IMR-90 (cell line): ENCODE data around the gene ROMO1. TPM values are rescaled to one million over a fixed set of nuclear protein-coding genes. Genes with fewer than 3 reads are reported as not detected.

Source experiments
- ATAC-seq: fragments of 200-7000 bp; cut with Tn5 transposase; 2 replicates; pipeline ENCODE4 v1.9.1; 2020; ENCODE audit warnings: low read depth, mild to moderate bottlenecking, moderate library complexity
- BruUV-seq: library from RNA; stranded (reverse); fragments of 400-500 nt; replicated peaks from 2 replicates; lab custom pipeline; 2021; lab: Mats Ljungman, UMichigan
- CTCF ChIA-PET: fragments of 300-600 bp; formaldehyde crosslinking; extraction: SDS; loops from one replicate; lab custom pipeline; 2021; ENCODE audit warnings: antibody characterized with exemption; lab: Yijun Ruan, JAX
- POLR2A ChIA-PET: fragments of 300-600 bp; sonication (Branson Sonifier 250); formaldehyde crosslinking; loops from one replicate; lab custom pipeline; 2022; ENCODE audit warnings: antibody characterized with exemption; ENCODE audit not compliant: unreplicated experiment; lab: Charles Lee
- DNase-seq: peaks from one replicate; pipeline ENCODE4 v3.0.0; 2013
- H2AFZ ChIP-seq: replicated peaks from 2 replicates; pipeline ENCODE3; 2013; ENCODE audit warnings: low read length, mild to moderate bottlenecking; ENCODE audit not compliant: poor library complexity
- H2AK5ac ChIP-seq: 2 replicates; pipeline ENCODE4 v1.6.1; 2013; ENCODE audit warnings: low read depth, low read length, inconsistent platforms
- H2AK9ac ChIP-seq: replicated peaks from 2 replicates; pipeline ENCODE3; 2013; ENCODE audit warnings: mild to moderate bottlenecking, low read depth, low read length, moderate library complexity; ENCODE audit not compliant: poor library complexity
- H2BK120ac ChIP-seq: 2 replicates; pipeline ENCODE4 v1.6.1; 2013; ENCODE audit warnings: low read depth, low read length, inconsistent platforms
- H2BK15ac ChIP-seq: 3 replicates; pipeline ENCODE4 v1.6.1; 2013; ENCODE audit warnings: low read depth, low read length, inconsistent platforms
- H2BK20ac ChIP-seq: 2 replicates; pipeline ENCODE4 v1.6.1; 2013; ENCODE audit warnings: low read depth, mild to moderate bottlenecking, inconsistent platforms, low read length, moderate library complexity
- H2BK5ac ChIP-seq: 2 replicates; pipeline ENCODE4 v1.6.1; 2013; ENCODE audit warnings: mild to moderate bottlenecking, low read depth, low read length, inconsistent platforms; ENCODE audit not compliant: poor library complexity, severe bottlenecking
- H3K14ac ChIP-seq: replicated peaks from 2 replicates; pipeline ENCODE4 v1.6.1; 2013; ENCODE audit warnings: low read depth, low read length, inconsistent platforms
- H3K18ac ChIP-seq: 2 replicates; pipeline ENCODE4 v1.6.1; 2013; ENCODE audit warnings: low read depth, low read length, control low read depth
- H3K23ac ChIP-seq: 2 replicates; pipeline ENCODE4 v1.6.1; 2013; ENCODE audit warnings: low read depth, low read length, inconsistent platforms
- H3K27ac ChIP-seq: 2 replicates; pipeline ENCODE4 v1.5.1; 2013; ENCODE audit warnings: mild to moderate bottlenecking, control low read depth, low read length; ENCODE audit not compliant: insufficient read depth
- H3K27me3 ChIP-seq: 2 replicates; pipeline ENCODE4 v1.6.1; 2013; ENCODE audit warnings: low read length; ENCODE audit not compliant: control insufficient read depth, insufficient read depth
- H3K36me3 ChIP-seq: 2 replicates; pipeline ENCODE4 v1.6.1; 2013; ENCODE audit warnings: low read length, mixed read lengths; ENCODE audit not compliant: control insufficient read depth, insufficient read depth
- H3K4ac ChIP-seq: 2 replicates; pipeline ENCODE4 v1.6.1; 2013; ENCODE audit warnings: low read depth, low read length, inconsistent platforms
- H3K4me1 ChIP-seq: 2 replicates; pipeline ENCODE4 v1.6.1; 2013; ENCODE audit warnings: low read length, mixed read lengths; ENCODE audit not compliant: control insufficient read depth, insufficient read depth
- H3K4me2 ChIP-seq: 2 replicates; pipeline ENCODE4 v1.6.1; 2013; ENCODE audit warnings: low read depth, mild to moderate bottlenecking, control low read depth, low read length, moderate library complexity
- H3K4me3 ChIP-seq: 2 replicates; pipeline ENCODE4 v1.5.1; 2013; ENCODE audit warnings: low read depth, mild to moderate bottlenecking, control low read depth, low read length, moderate library complexity; ENCODE audit not compliant: insufficient read depth
- H3K56ac ChIP-seq: 2 replicates; pipeline ENCODE4 v1.6.1; 2013; ENCODE audit warnings: low read length, inconsistent platforms; ENCODE audit not compliant: insufficient read depth; ENCODE audit errors: extremely low read depth
- H3K79me1 ChIP-seq, 2 experiments: 2 replicates each; pipeline ENCODE4 v1.6.1; 2013; ENCODE audit warnings: low read length in 2 of 2, inconsistent platforms in 1 of 2, low read depth in 1 of 2
- H3K9ac ChIP-seq: 2 replicates; pipeline ENCODE4 v1.6.1; 2013; ENCODE audit warnings: low read depth, low read length, control low read depth
- H3K9me1 ChIP-seq: 2 replicates; pipeline ENCODE4 v1.6.1; 2013; ENCODE audit warnings: low read length, inconsistent platforms; ENCODE audit not compliant: insufficient read depth
- H3K9me3 ChIP-seq: 2 replicates; pipeline ENCODE4 v1.6.1; 2013; ENCODE audit warnings: low read length; ENCODE audit not compliant: control insufficient read depth, insufficient read depth
- H4K20me1 ChIP-seq: 2 replicates; pipeline ENCODE4 v1.6.1; 2013; ENCODE audit warnings: low read length, inconsistent platforms; ENCODE audit not compliant: insufficient read depth
- H4K5ac ChIP-seq: 2 replicates; pipeline ENCODE4 v1.6.1; 2013; ENCODE audit warnings: mild to moderate bottlenecking, low read depth, low read length, control low read depth
- H4K8ac ChIP-seq, 2 experiments: 2 replicates each; pipeline ENCODE4 v1.6.1; 2013; ENCODE audit warnings: low read depth in 2 of 2, low read length in 2 of 2, control low read depth in 1 of 2, inconsistent platforms in 1 of 2
- H4K91ac ChIP-seq: 2 replicates; pipeline ENCODE4 v1.6.1; 2013; ENCODE audit warnings: low read depth, low read length, inconsistent platforms; ENCODE audit not compliant: insufficient read depth
- MAFK ChIP-seq: IDR thresholded peaks from 2 replicates; pipeline ENCODE4 v1.6.1; 2012; ENCODE audit warnings: low read depth, low read length, improper control_type of control experiment
- WGBS, 2 experiments: methylation state at CpG; one replicate each; pipeline versions ENCODE4 v1.1.5 to v1.1.7; 2013; ENCODE audit warnings: missing lambda C conversion rate in 2 of 2; ENCODE audit not compliant: insufficient read length in 1 of 2; ENCODE audit errors: extremely low coverage in 2 of 2; 5-methylcytosine and 5-hydroxymethylcytosine counted together
- dilution Hi-C: fragments of 300-500 bp; cut with HindIII; formaldehyde crosslinking; loops from one replicate; pipeline ENCODE4 v1.14.3; 2018; ENCODE audit warnings: low sequenced_read_pairs; ENCODE audit not compliant: unreplicated experiment
- in situ Hi-C: fragments of 300-500 bp; cut with MboI; formaldehyde crosslinking; loops from 3 replicates; pipeline ENCODE4 v1.14.3; 2019; ENCODE audit warnings: low sequenced_read_pairs, inconsistent platforms, mixed read lengths
- intact Hi-C: fragments of 100-400 bp; cut with micrococcal nuclease; formaldehyde crosslinking; loops from 2 replicates; pipeline ENCODE4 v1.10.0; 2022
- polyA plus RNA-seq, 3 experiments: library from polyadenylated mRNA; depleted of rRNA; stranded (reverse); fragments of >200 nt; gene quantifications; 2 replicates each; pipeline ENCODE4 v1.2.3, GENCODE V29; 2012; ENCODE audit warnings: low replicate concordance in 1 of 3
- total RNA-seq: library from RNA; depleted of rRNA; stranded (reverse); fragments of >200 nt; gene quantifications from 2 replicates; pipeline ENCODE4 v1.2.3, GENCODE V29; 2012
- TF ChIP-seq, protein P1 (sequence below): fragments of 150-350 bp; IDR thresholded peaks from 2 replicates; pipeline ENCODE4 v1.6.1; 2017; ENCODE audit warnings: mild to moderate bottlenecking, antibody characterized with exemption, low read length, low read depth

The ROMO1 gene
- total and polyA plus RNA-seq, 2 of the 4 experiments (the other 2 are of a cell fraction) = 223 to 555 TPM

- intact Hi-C loops = no loop called here
- in situ Hi-C loops = no loop called here
- dilution Hi-C loops = no loop called here
- ATAC-seq (no peak), DNase-seq (no peak)
- Histone ChIP-seq H3K9me1 (peaks cover 11% of the 10 kb centered on the region), H3K9ac (no peak overlapping the region), H3K4me3 (no peak overlapping the region), H2AK5ac (no peak overlapping the region), H2BK20ac (no peak overlapping the region), H3K4me1 (no peaks in the 10 kb centered on the region), H3K18ac (no peak overlapping the region), H2AFZ (no peak overlapping the region), H2BK15ac (no peak overlapping the region), H3K4ac (no peak overlapping the region), H3K27ac (no peak overlapping the region), H2AK9ac (no peak overlapping the region), H3K27me3 (no peaks in the 10 kb centered on the region), H3K56ac (no peak overlapping the region), H3K4me2 (no peak overlapping the region), H4K8ac (no peak overlapping the region), H3K14ac (no peak overlapping the region), H3K23ac (no peak overlapping the region), H4K20me1 (peaks cover 96% of the 10 kb centered on the region), H4K91ac (no peak overlapping the region), H2BK5ac (no peak overlapping the region), H3K9me3 (no peaks in the 10 kb centered on the region), H2BK120ac (no peak overlapping the region), H3K79me1 (peaks cover 34 to 74% of the 10 kb centered on the region in 2 experiments), H4K5ac (no peak overlapping the region), H3K36me3 (peaks cover 82% of the 10 kb centered on the region)
- TF ChIP-seq, protein P1, sequence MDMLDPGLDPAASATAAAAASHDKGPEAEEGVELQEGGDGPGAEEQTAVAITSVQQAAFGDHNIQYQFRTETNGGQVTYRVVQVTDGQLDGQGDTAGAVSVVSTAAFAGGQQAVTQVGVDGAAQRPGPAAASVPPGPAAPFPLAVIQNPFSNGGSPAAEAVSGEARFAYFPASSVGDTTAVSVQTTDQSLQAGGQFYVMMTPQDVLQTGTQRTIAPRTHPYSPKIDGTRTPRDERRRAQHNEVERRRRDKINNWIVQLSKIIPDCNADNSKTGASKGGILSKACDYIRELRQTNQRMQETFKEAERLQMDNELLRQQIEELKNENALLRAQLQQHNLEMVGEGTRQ = no peak
- no peak for TF ChIP-seq MAFK
- ChIA-PET POLR2A (interaction anchor here (0.6 kb wide), 1 partner anchor 165 kb away, joined by 12 read pairs; no protein-coding TSS in a partner anchor), CTCF (interaction anchor here (0.7 to 1.4 kb wide), 2 partner anchors 9 to 15 kb away, joined by 3 to 4 read pairs; no protein-coding TSS in a partner anchor)
- no CpG with 5 or more reads among the region's 12 CpGs for WGBS, 2 experiments
- no TSS peak for BruUV-seq
Observed at GRCh38 chr20:35718972-35719635, 19.9 kb downstream of the ROMO1 start.
